GDM1 (cell line): ENCODE results near the gene F5.
"Not testable (repeated sequence)": the region's sequence is repeated elsewhere in the genome, so short reads cannot be mapped to it uniquely, and the experiment has no call there.

Experiments used
- DNase-seq: peaks from one replicate; lab custom pipeline; 2025; lab: John Stamatoyannopoulos, UW

F5 gene

DNA sequence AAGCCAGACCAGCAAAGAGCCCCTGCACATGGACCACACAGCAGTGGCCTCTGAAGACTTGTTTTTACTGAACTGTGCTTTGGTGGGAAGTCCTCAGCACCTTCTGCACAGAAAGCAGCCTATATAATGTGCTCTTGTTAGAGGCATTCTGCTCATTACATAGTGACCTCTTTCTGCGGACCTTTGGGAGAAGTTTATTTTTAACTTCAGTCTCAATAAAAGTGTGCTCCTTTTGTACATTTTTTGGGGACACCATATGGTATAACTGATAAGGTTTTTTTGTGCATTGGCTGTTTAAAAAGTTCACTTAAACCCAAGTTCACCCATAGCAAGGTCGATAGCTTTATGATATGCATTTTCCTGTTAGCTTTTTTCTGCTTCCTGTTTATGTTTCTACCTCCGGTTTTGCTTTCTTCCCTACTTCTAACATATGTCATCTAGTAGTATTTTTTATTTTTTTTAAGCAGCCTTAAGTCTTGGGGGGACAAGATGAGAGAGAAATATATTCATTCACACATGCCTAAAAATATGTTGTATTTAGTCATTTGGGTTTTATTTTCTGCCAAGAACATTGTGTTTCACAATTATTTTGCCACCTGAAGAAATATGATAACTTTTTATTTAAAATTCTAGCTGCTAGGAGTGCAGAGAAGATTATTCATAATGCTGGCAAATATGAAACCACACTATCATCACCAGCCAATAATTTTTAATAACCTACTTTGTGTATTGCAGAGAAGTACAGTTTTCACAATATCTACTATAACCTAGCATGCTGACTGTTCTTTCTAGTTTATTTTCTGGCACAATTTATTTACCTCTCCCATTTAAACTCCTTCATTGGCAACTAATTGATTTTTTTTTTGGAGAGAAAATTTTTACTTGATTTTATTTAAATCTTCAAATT, 77.6 kb downstream of the F5 start:
- DNase-seq: no peak

GRCh38 chr1:169507413-169507812, 78.9 kb downstream of the F5 start:
- DNase-seq: no peak

DNA sequence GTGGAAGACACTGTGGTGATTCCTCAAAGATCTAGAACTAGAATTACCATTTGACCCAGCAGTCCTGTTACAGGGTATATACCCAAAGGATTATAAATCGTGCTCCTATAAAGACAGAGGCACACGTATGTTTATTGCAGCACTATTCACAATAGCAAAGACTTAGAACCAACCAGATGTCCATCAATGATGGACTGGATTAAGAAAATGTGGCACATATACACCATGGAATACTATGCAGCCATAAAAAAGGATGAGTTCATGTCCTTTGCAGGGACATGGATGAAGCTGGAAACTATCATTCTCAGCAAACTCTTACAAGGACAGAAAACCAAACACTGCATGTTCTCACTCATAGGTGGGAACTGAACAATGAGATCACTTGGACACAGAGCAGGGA, 82.7 kb downstream of the F5 start:
- DNase-seq: not testable (repeated sequence)

DNA sequence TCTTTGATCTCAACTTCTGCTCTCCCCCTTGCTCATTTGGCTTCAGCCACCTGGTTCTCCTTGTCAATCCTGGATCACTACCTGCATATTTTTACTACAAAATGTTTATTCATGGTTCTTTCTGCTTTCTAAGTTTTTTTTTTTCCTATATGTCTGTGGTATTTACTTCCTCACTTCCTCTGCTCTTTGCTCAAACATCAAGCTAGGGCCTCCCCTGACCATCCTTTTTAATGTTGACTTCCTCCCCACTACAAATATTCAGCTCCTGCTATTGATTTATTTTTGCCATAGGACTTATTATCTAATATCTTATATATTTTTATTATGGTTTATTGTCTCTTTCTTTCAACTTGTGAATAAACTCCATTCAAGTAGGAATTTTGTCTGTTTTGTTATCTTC, 86.5 kb downstream of the F5 start:
- DNase-seq: no peak

DNA sequence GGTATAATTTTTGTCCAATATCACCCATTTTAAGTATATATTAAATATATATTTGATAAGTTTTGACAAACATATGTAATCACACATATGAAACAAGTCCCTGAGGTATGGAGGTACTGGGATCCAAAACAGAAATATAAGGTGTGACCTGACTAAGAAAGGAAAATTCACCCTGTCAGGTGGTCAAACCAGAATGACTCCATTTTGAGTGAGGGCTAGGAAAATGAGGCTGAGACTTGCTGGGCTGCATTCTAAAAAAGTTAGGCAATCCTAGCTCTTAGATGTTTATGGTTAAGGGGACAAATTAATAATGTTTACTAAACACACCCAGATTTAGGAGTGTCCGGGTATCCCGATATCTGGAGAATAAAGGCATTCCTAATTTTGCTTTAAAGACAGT, 89.0 kb downstream of the F5 start:
- DNase-seq: no peak

DNA sequence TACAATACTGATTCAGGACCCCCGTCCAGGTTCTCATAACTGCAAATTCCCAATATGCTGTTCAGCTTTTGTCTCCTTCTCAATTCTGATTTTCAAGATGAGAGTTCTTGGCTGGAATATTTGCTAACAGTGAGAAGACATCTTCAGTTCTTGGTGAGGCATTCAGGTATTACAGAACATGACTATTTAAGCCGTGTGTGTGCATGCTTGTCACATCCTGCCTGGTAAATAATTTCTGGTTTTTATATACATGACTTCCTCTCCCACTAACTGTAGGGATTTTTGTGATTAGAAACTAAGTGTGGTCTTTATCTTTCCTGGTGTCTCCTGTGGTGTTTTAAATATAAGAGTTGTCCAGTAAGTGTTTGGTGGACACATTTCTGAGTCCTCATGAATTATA, 90.4 kb downstream of the F5 start:
- no peak for DNase-seq

DNA sequence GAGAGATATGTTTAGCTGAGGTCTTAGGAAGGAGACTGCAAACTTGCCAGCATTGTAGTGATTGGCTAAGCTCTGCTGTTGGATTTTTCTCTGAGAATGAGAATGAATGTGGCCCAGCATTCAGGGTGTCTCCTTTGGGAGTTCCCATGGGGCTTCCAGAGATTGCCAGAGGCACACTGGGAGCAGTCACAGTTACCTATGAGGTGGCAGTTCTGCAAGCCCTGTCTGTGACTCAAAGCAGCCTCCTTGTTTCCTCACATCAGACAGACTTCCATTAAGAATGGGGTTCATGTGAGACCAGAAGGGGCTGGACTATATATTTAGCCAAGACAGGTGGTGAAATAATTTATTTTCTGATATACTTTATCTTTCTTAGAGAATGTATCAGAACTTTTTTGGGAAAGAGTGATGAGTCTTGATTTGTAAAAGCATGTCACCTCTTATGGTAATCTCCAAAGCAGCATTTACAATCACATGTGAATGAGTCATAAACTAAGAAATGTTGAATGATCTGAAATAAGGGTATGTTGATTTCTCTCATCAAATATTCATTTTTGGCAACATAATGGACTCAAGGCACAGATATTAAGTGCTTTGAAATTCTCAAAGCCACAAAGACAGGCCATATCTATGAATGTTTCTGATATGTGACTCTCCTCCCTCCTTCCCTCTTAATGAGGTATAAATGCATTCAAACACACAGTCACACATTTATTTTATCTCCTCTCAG, 91.1 kb downstream of the F5 start:
- no peak for DNase-seq

GRCh38 chr1:169494343-169494742, 91.9 kb downstream of the F5 start:
- DNase-seq: no peak

DNA sequence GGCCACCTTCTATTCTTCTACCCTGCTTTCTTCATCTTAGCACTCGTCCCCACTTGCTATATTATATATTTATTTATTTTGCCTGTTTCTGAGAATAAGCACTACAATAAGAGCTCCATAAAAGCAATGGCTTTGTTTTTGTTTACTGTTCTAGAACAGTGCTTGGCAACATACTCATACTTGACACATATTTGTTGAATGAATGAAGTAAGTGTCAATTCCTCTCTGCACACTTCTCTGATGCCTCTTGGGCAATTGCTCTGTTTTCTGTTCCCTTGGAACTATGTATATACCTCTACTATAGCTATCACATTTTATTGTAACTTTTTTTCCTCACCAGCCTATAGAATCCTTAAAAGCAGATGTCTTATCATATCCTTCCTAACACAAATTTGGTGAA, 93.0 kb downstream of the F5 start:
- DNase-seq: no peak

DNA sequence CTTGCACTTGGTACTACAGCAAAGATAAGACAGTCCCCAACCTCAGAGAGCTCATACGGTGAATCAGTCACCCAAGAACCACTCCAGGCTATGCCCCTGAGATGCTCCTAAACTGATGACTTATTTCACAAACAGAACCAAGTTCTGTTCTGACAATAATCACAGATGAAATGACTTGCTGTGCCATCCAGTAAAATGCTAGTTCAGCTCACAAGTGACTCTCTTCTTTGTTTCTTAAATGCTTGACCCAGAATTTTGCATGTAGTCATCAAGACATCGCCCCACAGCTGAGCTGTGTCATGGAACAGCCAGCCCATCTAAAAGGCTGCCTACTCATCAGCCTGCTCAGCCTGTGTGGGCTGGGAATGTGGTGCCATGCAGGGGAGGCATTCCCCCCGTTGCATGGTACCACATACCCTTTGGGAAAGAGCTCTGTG, 94.4 kb downstream of the F5 start:
- DNase-seq: no peak

DNA sequence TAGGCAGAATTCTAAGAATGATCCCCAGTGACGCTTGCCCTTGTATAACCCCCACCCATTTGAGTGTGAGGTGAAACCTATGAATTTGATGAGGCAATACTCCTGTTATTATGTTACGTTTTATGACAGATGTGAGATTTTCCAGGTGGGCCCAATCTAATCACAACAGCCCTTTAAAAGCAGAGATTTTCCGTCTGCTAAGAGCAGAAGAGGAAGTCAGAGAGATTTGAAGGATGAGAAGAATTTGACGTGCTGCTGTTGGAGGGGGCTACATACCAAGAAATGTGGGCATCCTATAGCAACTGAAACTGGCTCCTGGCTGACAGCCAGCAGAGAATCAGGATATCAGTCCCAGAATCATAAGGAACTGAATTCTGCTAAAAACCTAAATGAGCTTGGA, 98.1 kb downstream of the F5 start:
- no peak for DNase-seq

GRCh38 chr1:169487561-169487960, 98.7 kb downstream of the F5 start:
- DNase-seq: no peak

DNA sequence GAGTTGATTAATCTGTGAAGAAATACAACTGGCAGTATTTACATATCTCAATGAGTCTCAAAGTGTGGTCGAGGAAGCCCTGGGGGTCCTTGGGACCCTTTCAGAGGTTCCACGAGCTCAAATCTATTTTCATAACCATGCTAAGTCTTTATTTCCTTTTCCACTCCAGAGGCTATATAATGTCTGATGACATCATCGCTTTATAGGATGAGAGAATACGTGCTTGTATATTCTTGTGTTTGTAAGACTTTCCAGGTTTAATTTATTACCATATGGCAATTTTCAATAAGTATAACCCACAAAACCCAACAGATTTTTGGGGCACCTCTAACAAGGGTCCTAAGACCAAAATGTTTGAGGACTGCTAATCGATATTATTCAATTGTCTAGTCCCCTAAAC, 99.1 kb downstream of the F5 start:
- no peak for DNase-seq

- no peak for DNase-seq
Measured at GRCh38 chr1:169486281-169487051, 99.8 kb downstream of the F5 start.

- peak; percentile 98 for DNase-seq
Measured at GRCh38 chr1:169485431-169486280, 100.6 kb downstream of the F5 start, which contains the start of gene SLC19A2. SLC19A2 (minus strand) TSS chr1:169485944; CDS start chr1:169485766, 178 bp downstream.

DNA sequence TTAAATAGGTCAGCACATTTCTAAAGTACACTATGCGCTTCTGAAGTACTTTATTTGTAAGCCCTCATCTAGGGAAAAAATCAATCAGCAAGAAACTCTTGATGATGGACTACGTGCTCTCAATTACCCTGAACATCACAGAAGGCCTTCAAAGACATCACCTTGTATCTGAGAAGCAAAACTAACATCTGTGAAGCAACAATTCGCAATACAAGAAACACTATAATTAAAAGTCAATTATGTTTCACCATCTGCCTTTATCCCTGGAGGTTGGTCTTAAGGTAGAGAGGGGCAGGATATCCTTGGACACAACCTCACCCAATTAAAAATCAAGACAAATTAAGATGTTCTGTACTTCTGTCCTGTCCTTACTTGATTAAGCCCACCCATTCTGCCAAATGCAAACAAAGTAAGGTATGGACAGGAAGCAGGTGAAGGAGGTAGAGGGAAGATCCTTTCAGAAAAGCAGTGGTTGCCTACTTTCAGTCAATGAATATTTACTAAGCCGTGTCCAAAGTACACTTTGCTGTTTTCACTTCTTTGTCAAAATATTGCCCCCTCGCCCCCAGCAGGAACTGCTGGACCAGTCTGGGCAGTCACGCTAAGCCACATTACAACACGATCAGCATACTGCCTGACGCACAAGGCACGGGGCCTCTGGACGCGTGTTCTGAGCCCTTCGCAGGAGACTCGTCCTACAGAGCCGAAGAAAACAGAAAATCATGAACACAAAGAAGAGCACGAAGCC, 101.4 kb downstream of the F5 start:
- DNase-seq: no peak

DNA sequence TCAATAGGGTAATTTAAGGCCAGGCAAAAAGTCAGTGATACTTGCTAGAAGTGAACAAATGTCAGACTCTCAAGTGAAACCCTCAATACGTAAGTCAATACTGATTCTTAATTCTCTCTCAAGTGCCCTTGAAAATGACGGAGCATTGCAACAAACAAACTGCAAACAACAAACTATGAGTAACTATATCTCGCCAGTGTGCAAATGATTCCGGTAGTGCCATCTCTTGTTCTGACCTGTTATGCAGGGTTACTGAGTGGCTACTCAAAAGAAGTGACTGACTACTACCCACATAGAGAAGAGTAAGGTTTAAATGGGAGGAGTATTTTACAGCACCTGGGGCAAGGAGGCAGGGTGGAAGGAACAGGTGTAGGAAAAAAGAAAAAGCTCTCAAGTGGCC, 102.2 kb downstream of the F5 start:
- no peak for DNase-seq

- no peak for DNase-seq
Measured at GRCh38 chr1:169483500-169483966, 102.7 kb downstream of the F5 start.

GRCh38 chr1:169479363-169480066, 106.8 kb downstream of the F5 start:
- no peak for DNase-seq

DNA sequence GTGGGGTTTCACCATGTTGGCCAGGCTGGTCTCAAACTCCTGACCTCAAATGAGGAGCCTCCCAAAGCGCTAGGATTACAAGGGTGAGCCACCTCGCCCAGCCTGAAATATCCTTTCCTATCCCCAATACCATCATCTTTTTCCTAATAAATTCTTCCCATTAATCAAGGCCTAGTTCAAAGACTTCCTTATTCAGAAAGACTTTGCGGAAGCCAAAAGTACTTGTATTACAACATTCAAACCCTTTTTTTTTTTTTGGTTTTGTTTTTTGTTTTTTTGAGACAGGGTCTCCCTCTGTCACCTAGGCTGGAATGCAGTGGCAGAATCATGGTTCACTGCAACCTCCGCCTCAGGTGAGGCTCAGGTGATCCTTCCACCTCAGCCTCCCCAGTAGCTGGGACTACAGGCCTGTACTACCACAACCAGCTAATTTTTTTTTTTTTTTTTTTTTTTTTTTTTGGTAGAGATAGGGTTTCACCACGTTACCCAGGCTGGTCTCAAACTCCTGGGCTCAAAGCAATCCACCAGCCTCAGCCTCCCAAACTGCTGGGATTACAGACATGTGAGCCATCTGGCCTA, 108.1 kb downstream of the F5 start:
- DNase-seq: no peak
